ENCODE data around the gene ARPP21. TPM values are rescaled to one million over a fixed set of nuclear protein-coding genes. Genes with fewer than 3 reads are reported as not detected.

Gene ARPP21
- total RNA-seq, 4 donors from 2014 or later: 0.28 to 1.6 TPM; not detected in 2

DNA sequence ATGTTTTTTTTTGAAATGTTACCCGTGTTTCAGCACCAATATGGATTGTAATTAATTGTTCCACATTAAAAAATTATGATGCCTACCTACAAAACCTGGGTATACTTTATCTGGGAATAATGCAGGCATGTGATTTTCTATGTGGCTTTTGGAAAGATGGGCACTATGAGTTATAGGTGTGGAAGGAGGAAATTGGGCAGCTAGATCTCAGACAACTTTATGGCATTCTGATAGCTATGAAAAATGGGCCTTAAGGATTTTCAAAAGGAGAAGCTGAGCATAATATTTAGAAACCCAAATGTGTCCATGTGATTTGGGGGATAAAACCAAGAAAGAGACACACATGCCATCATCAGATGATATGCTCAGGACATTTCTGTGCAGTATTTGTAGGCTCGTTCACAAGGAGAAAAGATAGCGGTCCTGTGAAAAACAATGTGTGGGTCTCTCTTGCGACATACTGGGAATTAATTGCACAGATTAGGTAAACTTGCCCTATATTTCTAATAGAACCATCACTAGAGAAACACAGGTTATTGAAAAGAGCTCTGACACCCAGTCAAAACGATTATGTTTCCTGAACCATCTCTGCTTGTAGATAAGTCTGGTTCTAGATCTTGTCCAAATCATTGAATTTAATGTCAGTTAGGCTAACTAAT is 35.3 kb downstream of the ARPP21 start:
- ATAC-seq (ENCODE audit: low FRiP score) (no peak), DNase-seq (ENCODE audit: low spot score) (no peak)
- TF ChIP-seq, protein P1, sequence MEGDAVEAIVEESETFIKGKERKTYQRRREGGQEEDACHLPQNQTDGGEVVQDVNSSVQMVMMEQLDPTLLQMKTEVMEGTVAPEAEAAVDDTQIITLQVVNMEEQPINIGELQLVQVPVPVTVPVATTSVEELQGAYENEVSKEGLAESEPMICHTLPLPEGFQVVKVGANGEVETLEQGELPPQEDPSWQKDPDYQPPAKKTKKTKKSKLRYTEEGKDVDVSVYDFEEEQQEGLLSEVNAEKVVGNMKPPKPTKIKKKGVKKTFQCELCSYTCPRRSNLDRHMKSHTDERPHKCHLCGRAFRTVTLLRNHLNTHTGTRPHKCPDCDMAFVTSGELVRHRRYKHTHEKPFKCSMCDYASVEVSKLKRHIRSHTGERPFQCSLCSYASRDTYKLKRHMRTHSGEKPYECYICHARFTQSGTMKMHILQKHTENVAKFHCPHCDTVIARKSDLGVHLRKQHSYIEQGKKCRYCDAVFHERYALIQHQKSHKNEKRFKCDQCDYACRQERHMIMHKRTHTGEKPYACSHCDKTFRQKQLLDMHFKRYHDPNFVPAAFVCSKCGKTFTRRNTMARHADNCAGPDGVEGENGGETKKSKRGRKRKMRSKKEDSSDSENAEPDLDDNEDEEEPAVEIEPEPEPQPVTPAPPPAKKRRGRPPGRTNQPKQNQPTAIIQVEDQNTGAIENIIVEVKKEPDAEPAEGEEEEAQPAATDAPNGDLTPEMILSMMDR (IDR thresholded peaks at IDR 0.05): no peak

GRCh38 chr3:35675206-35675605 is 35.9 kb downstream of the ARPP21 start:
- ATAC-seq (ENCODE audit: low FRiP score) (no peak), DNase-seq (ENCODE audit: low spot score) (no peak)
- TF ChIP-seq, protein P1 (IDR thresholded peaks at IDR 0.05): no peak

- ATAC-seq (ENCODE audit: low FRiP score) (no peak), DNase-seq (ENCODE audit: low spot score) (no peak)
- TF ChIP-seq, protein P1 (IDR thresholded peaks at IDR 0.05): no peak
Measured at GRCh38 chr3:35675621-35676020, 36.3 kb downstream of the ARPP21 start.

GRCh38 chr3:35677797-35678196 is 38.5 kb downstream of the ARPP21 start:
- DNase-seq (ENCODE audit: low spot score) (no peak), ATAC-seq (ENCODE audit: low FRiP score) (no peak)
- TF ChIP-seq, protein P1 (IDR thresholded peaks at IDR 0.05): no peak

- DNase-seq (ENCODE audit: low spot score) (no peak), ATAC-seq (ENCODE audit: low FRiP score) (no peak)
- TF ChIP-seq, protein P1 (IDR thresholded peaks at IDR 0.05): no peak
Measured at GRCh38 chr3:35678643-35679161, 39.4 kb downstream of the ARPP21 start.

DNA sequence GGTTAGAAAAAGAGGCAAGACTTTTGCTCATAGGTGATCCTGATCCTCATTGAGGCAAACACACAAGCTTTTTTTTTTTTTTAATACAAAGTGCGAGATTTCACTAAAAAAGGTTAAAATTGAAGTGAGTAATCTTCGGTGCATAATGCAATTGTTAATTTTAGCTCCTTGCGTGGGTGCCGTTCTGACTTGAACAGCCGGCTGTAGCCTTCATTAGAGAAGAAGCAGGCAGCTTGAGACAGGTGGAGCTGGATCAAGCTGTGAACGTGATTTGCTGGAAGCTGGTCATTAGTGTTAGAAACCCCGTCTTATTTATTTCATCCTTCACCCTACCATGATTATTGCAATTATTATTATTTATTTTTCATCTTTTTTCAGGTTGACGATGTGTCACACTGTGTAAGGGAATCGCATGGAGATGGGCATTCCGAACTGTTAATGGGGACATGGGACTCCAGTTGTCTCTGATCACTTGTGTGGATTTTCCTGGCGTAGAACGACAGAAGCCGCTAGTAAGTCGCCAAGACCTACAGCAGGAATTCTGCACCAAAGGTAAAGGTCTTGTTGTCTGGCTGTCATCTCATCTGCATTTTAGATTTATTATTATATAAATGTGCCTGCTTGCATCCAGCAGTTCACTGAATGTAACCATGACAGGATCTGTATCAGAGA is 40.2 kb downstream of the ARPP21 start:
- TF ChIP-seq, protein P1 (IDR thresholded peaks at IDR 0.05): no peak
- no peak for DNase-seq (ENCODE audit: low spot score)
- no peak for ATAC-seq (ENCODE audit: low FRiP score)
